Gastrocnemius medialis (tissue), 4 donors: ENCODE data around the gene RIMS4. TPM values are rescaled to one million over a fixed set of nuclear protein-coding genes. Genes with fewer than 3 reads are reported as not detected.

Source experiments
- ATAC-seq, 2 donors: fragments of 150-250 bp; one replicate each; pipeline ENCODE4 v1.9.1; 2016
- DNase-seq, 2 donors: peaks; one replicate each; pipeline ENCODE4 v3.0.0-alpha.2; 2019
- H3K27ac ChIP-seq, 4 donors: fragments of 200-600 bp; sonication (generic); 1 replicate in 1 of 4; 2 replicates in 3 of 4; pipeline ENCODE4 v1.5.1; 2016 to 2018; ENCODE audit warnings: mild to moderate bottlenecking in 2 of 4, moderate library complexity in 1 of 4
- H3K27me3 ChIP-seq, 3 donors: fragments of 200-600 bp; sonication (generic) in 2 of 3; 1 replicate in 1 of 3; 2 replicates in 2 of 3; pipeline versions ENCODE4 v1.5.1 to v1.6.0; 2016 to 2019; ENCODE audit warnings: mild to moderate bottlenecking in 1 of 3, moderate library complexity in 1 of 3
- H3K36me3 ChIP-seq, 2 donors: fragments of 200-600 bp; sonication (generic) in 1 of 2; one replicate each; pipeline ENCODE4 v1.5.1; 2017 to 2018
- H3K4me1 ChIP-seq, 2 donors: fragments of 200-600 bp; sonication (generic) in 1 of 2; one replicate each; pipeline ENCODE4 v1.5.1; 2016 to 2017; ENCODE audit warnings: mild to moderate bottlenecking in 2 of 2
- H3K4me3 ChIP-seq, 4 donors: fragments of 200-600 bp; sonication (generic) in 3 of 4; 1 replicate in 1 of 4; 2 replicates in 3 of 4; pipeline ENCODE4 v1.5.1; 2016 to 2019; ENCODE audit warnings: mild to moderate bottlenecking in 2 of 4
- H3K9me3 ChIP-seq, 3 donors: fragments of 200-600 bp; sonication (generic) in 2 of 3; 1 replicate in 1 of 3; 2 replicates in 2 of 3; pipeline ENCODE4 v1.5.1; 2016 to 2019
- CTCF ChIP-seq, 5 experiments: fragments of 450-650 bp in 3 of 5; fragments of 200-600 bp in 2 of 5; sonication (generic) in 2 of 5; IDR thresholded peaks in 4 of 5; conservative IDR thresholded peaks in 1 of 5; 1 replicate in 4 of 5; 2 replicates in 1 of 5; pipeline ENCODE4 v1.5.1; 2016 to 2019; ENCODE audit warnings: antibody characterized with exemption in 5 of 5, mild to moderate bottlenecking in 3 of 5, moderate library complexity in 3 of 5
- POLR2A ChIP-seq, 2 donors: fragments of 450-650 bp; IDR thresholded peaks; one replicate each; pipeline ENCODE4 v1.6.1; 2017; ENCODE audit warnings: antibody characterized with exemption in 2 of 2, mild to moderate bottlenecking in 2 of 2, moderate library complexity in 2 of 2
- in situ Hi-C, 4 donors: fragments of 200-750 bp; cut with MboI; loops; one replicate each; pipeline versions ENCODE4 v1.15.0 to v1.8.0; 2017; ENCODE audit warnings: low sequenced_read_pairs in 4 of 4
- intact Hi-C: fragments of 100-400 bp; cut with DNase I; formaldehyde crosslinking; loops from one replicate; pipeline ENCODE4 v1.15.1; 2023; ENCODE audit warnings: low total_unique reads
- total RNA-seq, 4 donors: library from RNA; depleted of rRNA; stranded (reverse); fragments of >200 nt; gene quantifications; one replicate each; pipeline versions ENCODE4 v1.1.0 to v1.2.3, GENCODE V29; 2016

RIMS4 gene
- total RNA-seq, 4 donors from 2014 or later, result 0.13 to 0.41 TPM; not detected in 2

- no peak for TF ChIP-seq POLR2A (IDR thresholded peaks at IDR 0.05)
- no peak for TF ChIP-seq CTCF (IDR thresholded peaks at IDR 0.05 in 4 of 5, conservative IDR thresholded peaks at IDR 0.05 in 1 of 5)
- intact Hi-C loops (no loop called here), in situ Hi-C loops (no loop called here)
- no peaks in the 10 kb centered on the region for H3K4me1 ChIP-seq
- DNase-seq (no peak), ATAC-seq (no peak)
- H3K4me3 ChIP-seq, result no peak overlapping the region
- no peak overlapping the region for H3K27ac ChIP-seq
- H3K36me3 ChIP-seq, result no peaks in the 10 kb centered on the region
- no peaks in the 10 kb centered on the region for H3K9me3 ChIP-seq
- no peaks in the 10 kb centered on the region for H3K27me3 ChIP-seq
Measured at GRCh38 chr20:44784688-44785087, 25.7 kb downstream of the RIMS4 start.

- no peak for ATAC-seq
- TF ChIP-seq CTCF (IDR thresholded peaks at IDR 0.05 in 4 of 5, conservative IDR thresholded peaks at IDR 0.05 in 1 of 5) (no peak), POLR2A (IDR thresholded peaks at IDR 0.05) (no peak)
Measured at GRCh38 chr20:44781791-44782190, 28.6 kb downstream of the RIMS4 start.

DNA sequence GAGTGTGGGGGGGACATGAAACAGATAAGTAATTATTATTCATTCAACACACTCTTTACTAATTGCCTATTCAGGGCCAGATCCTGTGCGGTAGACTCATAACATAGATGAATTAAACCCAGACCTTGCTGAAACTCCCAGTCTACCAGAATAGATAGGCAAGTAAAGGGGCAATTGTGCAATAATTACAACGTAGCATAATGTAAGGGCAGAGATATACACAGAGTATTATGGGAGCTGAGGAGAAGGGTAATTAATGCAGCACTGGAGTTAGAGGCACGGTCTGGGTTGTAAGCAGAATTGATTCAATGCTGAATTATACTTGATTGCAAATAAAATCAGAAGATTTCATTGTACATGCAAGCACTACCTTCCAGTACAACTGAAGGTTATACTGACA lies 29.2 kb downstream of the RIMS4 start:
- TF ChIP-seq CTCF (IDR thresholded peaks at IDR 0.05 in 4 of 5, conservative IDR thresholded peaks at IDR 0.05 in 1 of 5), result no peak
- no peak for TF ChIP-seq POLR2A (IDR thresholded peaks at IDR 0.05)
- H3K27ac ChIP-seq, result no peak overlapping the region
- in situ Hi-C loops, result no loop called here
- no peaks in the 10 kb centered on the region for H3K4me1 ChIP-seq
- no peak overlapping the region for H3K4me3 ChIP-seq
- no peaks in the 10 kb centered on the region for H3K9me3 ChIP-seq
- ATAC-seq, result no peak
- DNase-seq, result no peak
- H3K36me3 ChIP-seq, result no peaks in the 10 kb centered on the region
- H3K27me3 ChIP-seq, result no peaks in the 10 kb centered on the region
- intact Hi-C loops, result no loop called here

More at GRCh38 chr20:44781791-44782190, 28.6 kb downstream of the RIMS4 start:
- Histone ChIP-seq H3K27ac (no peak overlapping the region), H3K4me1 (no peaks in the 10 kb centered on the region), H3K27me3 (no peaks in the 10 kb centered on the region), H3K4me3 (no peak overlapping the region), H3K9me3 (no peaks in the 10 kb centered on the region), H3K36me3 (no peaks in the 10 kb centered on the region)
- DNase-seq, result no peak
- in situ Hi-C loops, result no loop called here
- intact Hi-C loops, result no loop called here

- in situ Hi-C loops (no loop called here), intact Hi-C loops (no loop called here)
- Histone ChIP-seq H3K4me3 (no peak overlapping the region), H3K36me3 (no peaks in the 10 kb centered on the region), H3K27ac (no peak overlapping the region), H3K9me3 (no peaks in the 10 kb centered on the region), H3K4me1 (no peaks in the 10 kb centered on the region), H3K27me3 (no peaks in the 10 kb centered on the region)
- no peak for ATAC-seq
- TF ChIP-seq CTCF (IDR thresholded peaks at IDR 0.05 in 4 of 5, conservative IDR thresholded peaks at IDR 0.05 in 1 of 5) (no peak), POLR2A (IDR thresholded peaks at IDR 0.05) (no peak)
- no peak for DNase-seq
Measured at GRCh38 chr20:44780226-44780625, 30.1 kb downstream of the RIMS4 start.

DNA sequence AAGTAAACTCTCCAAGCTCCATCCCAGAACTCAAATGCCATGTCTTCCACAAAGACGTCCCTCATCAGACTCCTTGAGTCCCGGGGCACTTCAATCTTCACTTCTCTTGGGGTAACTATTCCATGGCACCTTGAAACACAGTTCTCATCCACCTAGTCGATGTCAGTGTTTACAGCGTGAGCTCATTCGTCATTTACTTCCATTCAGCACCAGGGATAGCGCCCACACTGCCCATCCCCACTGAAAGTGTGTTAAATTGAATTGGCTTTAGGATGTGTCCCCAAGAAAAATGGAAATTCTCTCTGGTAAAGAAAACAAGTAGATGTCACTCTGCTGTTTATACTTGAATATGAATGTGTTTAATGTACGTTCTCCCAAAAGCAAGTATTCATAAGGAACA lies 33.4 kb downstream of the RIMS4 start:
- H3K4me1 ChIP-seq, result no peaks in the 10 kb centered on the region
- TF ChIP-seq CTCF (IDR thresholded peaks at IDR 0.05 in 4 of 5, conservative IDR thresholded peaks at IDR 0.05 in 1 of 5) (no peak), POLR2A (IDR thresholded peaks at IDR 0.05) (no peak)
- intact Hi-C loops (no loop called here), in situ Hi-C loops (no loop called here)
- no peak for DNase-seq
- no peaks in the 10 kb centered on the region for H3K9me3 ChIP-seq
- no peak overlapping the region for H3K27ac ChIP-seq
- ATAC-seq, result no peak
- no peak overlapping the region for H3K4me3 ChIP-seq
- no peaks in the 10 kb centered on the region for H3K27me3 ChIP-seq
- H3K36me3 ChIP-seq, result no peaks in the 10 kb centered on the region
